GM23338 (cell line): ENCODE measurements around the gene EBF4. TPM values are rescaled to one million over a fixed set of nuclear protein-coding genes. Genes with fewer than 3 reads are reported as not detected.

Experiments used
- ATAC-seq: fragments of 200-7000 bp; cut with Tn5 transposase; 3 replicates; pipeline ENCODE4 v1.9.1; 2020
- DNase-seq: peaks from one replicate; pipeline ENCODE4 v3.0.0-alpha.2; 2015; ENCODE audit warnings: low spot score
- H2AFZ ChIP-seq: fragments of 200-600 bp; sonication (generic); 2 replicates; pipeline ENCODE4 v1.8.0; 2016; ENCODE audit warnings: antibody characterized with exemption, mild to moderate bottlenecking, moderate library complexity
- H3F3A ChIP-seq: fragments of 200-600 bp; sonication (generic); replicated peaks from 2 replicates; pipeline ENCODE4 v1.8.0; 2017; ENCODE audit warnings: antibody characterized with exemption, mixed run types, low read depth
- H3K27ac ChIP-seq: fragments of 200-600 bp; sonication (generic); 2 replicates; pipeline ENCODE4 v1.6.1; 2016; ENCODE audit warnings: low read depth
- H3K27me3 ChIP-seq: fragments of 200-600 bp; sonication (generic); 2 replicates; pipeline ENCODE4 v1.8.0; 2016; ENCODE audit warnings: mild to moderate bottlenecking, mixed run types, moderate library complexity; ENCODE audit not compliant: insufficient read depth
- H3K36me3 ChIP-seq: fragments of 200-600 bp; sonication (generic); 2 replicates; pipeline ENCODE4 v1.8.0; 2016; ENCODE audit warnings: mild to moderate bottlenecking; ENCODE audit not compliant: insufficient read depth
- H3K4me1 ChIP-seq: fragments of 200-600 bp; sonication (generic); 2 replicates; pipeline ENCODE4 v1.8.0; 2016; ENCODE audit warnings: mild to moderate bottlenecking, moderate library complexity; ENCODE audit not compliant: insufficient read depth
- H3K4me2 ChIP-seq: fragments of 200-600 bp; sonication (generic); 2 replicates; pipeline ENCODE4 v1.7.1; 2017; ENCODE audit warnings: mixed run types
- H3K4me3 ChIP-seq: fragments of 200-600 bp; sonication (generic); 2 replicates; pipeline ENCODE4 v1.6.1; 2016; ENCODE audit warnings: mixed run types
- H3K79me2 ChIP-seq: fragments of 200-600 bp; sonication (generic); replicated peaks from 2 replicates; pipeline ENCODE4 v1.8.0; 2017; ENCODE audit warnings: mild to moderate bottlenecking; ENCODE audit not compliant: insufficient read depth
- H3K9me2 ChIP-seq: fragments of 200-600 bp; sonication (generic); 2 replicates; pipeline ENCODE4 v1.8.0; 2017; ENCODE audit not compliant: insufficient read depth
- H4K20me1 ChIP-seq: fragments of 200-600 bp; sonication (generic); replicated peaks from 2 replicates; pipeline ENCODE4 v1.8.0; 2017; ENCODE audit warnings: mild to moderate bottlenecking; ENCODE audit not compliant: insufficient read depth
- H3K27ac Mint-ChIP-seq: 2 replicates; pipeline ENCODE4 v1.8.0; 2020; ENCODE audit warnings: inconsistent platforms, mild to moderate bottlenecking, moderate library complexity, mixed read lengths
- H3K27me3 Mint-ChIP-seq: 3 replicates; pipeline ENCODE4 v1.8.0; 2022; ENCODE audit warnings: low read depth, mild to moderate bottlenecking, moderate library complexity, mixed read lengths, inconsistent platforms; ENCODE audit not compliant: insufficient read depth, poor library complexity
- H3K36me3 Mint-ChIP-seq: 3 replicates; pipeline ENCODE4 v1.8.0; 2021; ENCODE audit warnings: low read depth, mild to moderate bottlenecking, inconsistent platforms, moderate library complexity, mixed read lengths
- H3K4me1 Mint-ChIP-seq: 3 replicates; pipeline ENCODE4 v1.8.0; 2020; ENCODE audit warnings: mild to moderate bottlenecking, inconsistent platforms, mixed read lengths
- H3K4me3 Mint-ChIP-seq: 3 replicates; pipeline ENCODE4 v1.8.0; 2021; ENCODE audit warnings: moderate library complexity, mild to moderate bottlenecking, inconsistent platforms, mixed read lengths
- H3K9me3 Mint-ChIP-seq: 3 replicates; pipeline ENCODE4 v1.8.0; 2020; ENCODE audit warnings: moderate library complexity, mild to moderate bottlenecking, inconsistent platforms, mixed read lengths
- CREB1 ChIP-seq: fragments of 250-450 bp; sonication (Bioruptor Pico); IDR thresholded peaks from 2 replicates; pipeline ENCODE4 v1.5.0; 2020; ENCODE audit warnings: low read depth, mild to moderate bottlenecking, moderate library complexity
- ETS1 ChIP-seq: IDR thresholded peaks from 2 replicates; pipeline ENCODE4 v1.6.1; 2016; ENCODE audit warnings: antibody characterized with exemption
- EZH2 ChIP-seq: fragments of 200-600 bp; sonication (generic); IDR thresholded peaks from one replicate; pipeline ENCODE4 v1.8.0; 2017; ENCODE audit warnings: antibody characterized with exemption, mild to moderate bottlenecking, low read depth; ENCODE audit not compliant: unreplicated experiment
- EZH2phosphoT487 ChIP-seq: fragments of 200-600 bp; sonication (generic); IDR thresholded peaks from one replicate; pipeline ENCODE4 v1.8.1; 2018; ENCODE audit warnings: antibody characterized with exemption; ENCODE audit not compliant: unreplicated experiment
- JUNB ChIP-seq: IDR thresholded peaks from one replicate; pipeline ENCODE4 v1.6.1; 2016; ENCODE audit warnings: antibody characterized with exemption; ENCODE audit not compliant: unreplicated experiment
- POLR2AphosphoS5 ChIP-seq: IDR thresholded peaks from 2 replicates; pipeline ENCODE4 v1.6.1; 2016; ENCODE audit warnings: antibody characterized with exemption, low read depth
- STAT1 ChIP-seq: IDR thresholded peaks from one replicate; pipeline ENCODE4 v1.6.1; 2016; ENCODE audit warnings: antibody characterized with exemption; ENCODE audit not compliant: unreplicated experiment
- polyA plus RNA-seq: library from polyadenylated mRNA; unstranded; fragments of >200 nt; fragmentation: Nextera tagmentation; extraction: Ambion mirVana; gene quantifications from 2 replicates; pipeline ENCODE4 v1.2.1, GENCODE V29; 2016
- total RNA-seq: library from RNA; depleted of rRNA; stranded (reverse); fragments of >200 nt; shearing (Covaris generic); gene quantifications from 2 replicates; pipeline ENCODE4 v1.2.3, GENCODE V29; 2014
- TF ChIP-seq, protein P1 (sequence below): fragments of 250-450 bp; sonication (Bioruptor Pico); IDR thresholded peaks from 2 replicates; pipeline ENCODE4 v1.5.0; 2020; ENCODE audit warnings: mild to moderate bottlenecking, moderate library complexity
- TF ChIP-seq, protein P2 (sequence below), 2 experiments: fragments of 200-600 bp in 1 of 2; sonication (generic) in 1 of 2; conservative IDR thresholded peaks; 2 replicates each; pipeline versions ENCODE4 v1.5.1 to v1.6.1; 2016 to 2017; ENCODE audit warnings: antibody characterized with exemption in 2 of 2, low read depth in 2 of 2, mild to moderate bottlenecking in 2 of 2, moderate library complexity in 1 of 2

EBF4 gene
- total and polyA plus RNA-seq, 2 experiments from 2014 or later = 0.66 to 1.6 TPM

DNA sequence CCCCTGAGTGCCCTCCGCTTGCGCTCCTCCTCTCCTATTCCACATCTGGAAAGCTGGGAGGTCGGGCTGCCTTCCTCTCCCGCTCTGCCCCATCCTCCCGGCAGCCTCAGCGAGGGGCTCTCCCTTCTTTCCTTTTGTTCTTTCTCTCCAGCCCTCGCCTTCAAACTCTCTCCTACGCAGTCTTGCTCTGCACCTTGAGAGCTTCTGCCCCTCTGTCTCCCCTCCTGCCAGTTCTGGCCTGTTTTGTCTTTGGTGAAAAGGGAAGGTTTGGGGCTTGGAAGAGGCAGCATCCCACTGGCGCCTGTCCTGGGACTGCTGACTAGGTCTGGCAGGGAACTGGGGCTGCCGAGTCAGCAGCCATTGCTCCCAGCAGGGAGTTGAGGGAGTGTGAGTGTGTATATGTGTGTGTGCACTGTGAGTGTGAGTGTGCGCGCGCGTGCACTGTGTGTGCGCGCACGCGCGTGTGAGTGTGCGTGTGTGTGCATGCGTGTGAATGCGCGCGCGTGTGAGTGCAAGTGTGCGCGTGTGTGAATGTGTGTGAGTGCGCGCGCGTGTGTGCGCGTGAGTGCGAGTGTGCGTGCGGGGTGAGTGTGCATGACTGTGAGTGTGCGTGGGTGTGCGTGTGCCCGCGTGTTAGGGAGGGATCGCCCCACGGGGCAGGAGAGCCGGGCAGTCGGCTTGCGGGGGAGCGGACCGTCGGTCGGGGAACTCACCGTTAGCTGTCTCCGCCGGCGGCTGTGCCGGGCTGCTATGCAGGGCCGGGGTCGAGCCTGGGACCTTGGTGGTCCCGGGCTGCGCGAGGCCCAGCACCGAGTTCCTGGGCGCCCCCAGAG, 107.3 kb downstream of the EBF4 start:
- peaks cover 60% of the 10 kb centered on the region for H3K27me3 ChIP-seq
- peak overlapping the region; percentile 79 for H3K4me3 ChIP-seq
- no peaks in the 10 kb centered on the region for H3K79me2 ChIP-seq
- DNase-seq (peak; percentile 56), ATAC-seq (peak; percentile 44)
- peaks cover 3% of the 10 kb centered on the region; the same call in 1 of the 2 replicates for H4K20me1 ChIP-seq
- peak overlapping the region; percentile 81 for H3K27ac Mint-ChIP-seq
- TF ChIP-seq ETS1 (no peak), EZH2 (peak; percentile 44)
- 0 out of 2 replicates have a peak, but pooled peaks cover 4% of the 10 kb centered on the region for H3F3A ChIP-seq
- H3K4me1 ChIP-seq = peaks cover 24% of the 10 kb centered on the region
- H3K4me1 Mint-ChIP-seq = peaks cover 30% of the 10 kb centered on the region
- H3K36me3 ChIP-seq = no peaks in the 10 kb centered on the region
- H3K4me3 Mint-ChIP-seq = peak overlapping the region; percentile 97
- no peaks in the 10 kb centered on the region for H3K9me3 Mint-ChIP-seq
- peaks cover 32% of the 10 kb centered on the region for H3K36me3 Mint-ChIP-seq
- peaks cover 51% of the 10 kb centered on the region for H3K27me3 Mint-ChIP-seq
- H2AFZ ChIP-seq = peak overlapping the region; percentile 97
- peak overlapping the region; percentile 98 for H3K4me2 ChIP-seq
- no peak overlapping the region for H3K27ac ChIP-seq
- H3K9me2 ChIP-seq = no peaks in the 10 kb centered on the region

DNA sequence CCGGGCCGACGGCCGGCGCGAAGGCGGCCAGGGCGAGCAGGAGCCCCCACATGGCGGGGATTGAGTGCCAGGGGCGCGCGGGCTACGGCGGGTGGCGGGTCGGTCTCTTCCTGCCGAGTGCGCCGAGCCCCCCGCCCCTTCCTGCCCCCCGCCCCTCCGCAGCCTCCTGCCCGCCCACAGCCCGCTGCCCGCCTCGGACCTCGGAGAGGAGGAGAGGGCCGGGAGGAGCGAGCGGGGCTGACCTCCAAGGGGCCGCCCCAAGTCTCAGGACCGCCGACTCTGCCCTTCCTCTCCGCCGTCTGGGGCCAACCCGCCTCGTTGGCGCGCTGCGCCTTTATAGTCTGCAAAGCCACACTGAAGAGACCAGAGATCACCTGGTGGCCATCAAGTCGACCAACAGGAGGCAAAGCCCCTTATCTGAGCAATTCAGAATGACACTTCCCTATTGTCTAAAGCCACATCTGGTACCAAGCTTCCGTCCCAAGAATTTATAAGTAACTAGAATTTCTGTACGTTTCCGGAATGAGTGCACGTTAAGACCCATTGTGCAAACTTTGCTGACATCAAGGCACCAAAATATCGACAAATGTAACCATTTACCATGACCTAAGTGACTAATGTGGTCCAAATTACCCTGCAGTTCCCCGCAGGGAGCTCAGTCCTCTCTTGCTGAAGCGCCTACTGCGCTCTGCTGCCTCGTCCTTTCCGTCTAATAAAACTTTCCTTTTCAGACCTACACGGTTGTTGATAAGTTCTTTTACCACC, 108.1 kb downstream of the EBF4 start, which contains the start of gene CPXM1:
Gene CPXM1, minus strand, starts transcription at position 107 of the 765 bp plus-strand sequence. Its CDS starts 55 bp downstream, at position 52.
- Histone ChIP-seq H3K79me2 (no peaks in the 10 kb centered on the region), H3K4me2 (peak within 1 kb of the TSS; percentile 98), H3K4me1 (peaks cover 31% of the 10 kb centered on the region), H2AFZ (peak within 1 kb of the TSS; percentile 97), H4K20me1 (peaks cover 3% of the 10 kb centered on the region; the same call in 1 of the 2 replicates), H3F3A (0 out of 2 replicates have a peak, but pooled peaks cover 4% of the 10 kb centered on the region), H3K4me3 (peak within 1 kb of the TSS; percentile 79), H3K27me3 (peaks cover 68% of the 10 kb centered on the region), H3K27ac (no peak within 1 kb of the TSS), H3K36me3 (no peaks in the 10 kb centered on the region), H3K9me2 (no peaks in the 10 kb centered on the region)
- H3K36me3 Mint-ChIP-seq = peaks cover 27% of the 10 kb centered on the region
- H3K27ac Mint-ChIP-seq = peak within 1 kb of the TSS; percentile 81
- DNase-seq (peak; percentile 86), ATAC-seq (peak; percentile 77)
- peaks cover 59% of the 10 kb centered on the region for H3K27me3 Mint-ChIP-seq
- H3K9me3 Mint-ChIP-seq = no peaks in the 10 kb centered on the region
- peak within 1 kb of the TSS; percentile 97 for H3K4me3 Mint-ChIP-seq
- peaks cover 35% of the 10 kb centered on the region for H3K4me1 Mint-ChIP-seq
- TF ChIP-seq, protein P1, sequence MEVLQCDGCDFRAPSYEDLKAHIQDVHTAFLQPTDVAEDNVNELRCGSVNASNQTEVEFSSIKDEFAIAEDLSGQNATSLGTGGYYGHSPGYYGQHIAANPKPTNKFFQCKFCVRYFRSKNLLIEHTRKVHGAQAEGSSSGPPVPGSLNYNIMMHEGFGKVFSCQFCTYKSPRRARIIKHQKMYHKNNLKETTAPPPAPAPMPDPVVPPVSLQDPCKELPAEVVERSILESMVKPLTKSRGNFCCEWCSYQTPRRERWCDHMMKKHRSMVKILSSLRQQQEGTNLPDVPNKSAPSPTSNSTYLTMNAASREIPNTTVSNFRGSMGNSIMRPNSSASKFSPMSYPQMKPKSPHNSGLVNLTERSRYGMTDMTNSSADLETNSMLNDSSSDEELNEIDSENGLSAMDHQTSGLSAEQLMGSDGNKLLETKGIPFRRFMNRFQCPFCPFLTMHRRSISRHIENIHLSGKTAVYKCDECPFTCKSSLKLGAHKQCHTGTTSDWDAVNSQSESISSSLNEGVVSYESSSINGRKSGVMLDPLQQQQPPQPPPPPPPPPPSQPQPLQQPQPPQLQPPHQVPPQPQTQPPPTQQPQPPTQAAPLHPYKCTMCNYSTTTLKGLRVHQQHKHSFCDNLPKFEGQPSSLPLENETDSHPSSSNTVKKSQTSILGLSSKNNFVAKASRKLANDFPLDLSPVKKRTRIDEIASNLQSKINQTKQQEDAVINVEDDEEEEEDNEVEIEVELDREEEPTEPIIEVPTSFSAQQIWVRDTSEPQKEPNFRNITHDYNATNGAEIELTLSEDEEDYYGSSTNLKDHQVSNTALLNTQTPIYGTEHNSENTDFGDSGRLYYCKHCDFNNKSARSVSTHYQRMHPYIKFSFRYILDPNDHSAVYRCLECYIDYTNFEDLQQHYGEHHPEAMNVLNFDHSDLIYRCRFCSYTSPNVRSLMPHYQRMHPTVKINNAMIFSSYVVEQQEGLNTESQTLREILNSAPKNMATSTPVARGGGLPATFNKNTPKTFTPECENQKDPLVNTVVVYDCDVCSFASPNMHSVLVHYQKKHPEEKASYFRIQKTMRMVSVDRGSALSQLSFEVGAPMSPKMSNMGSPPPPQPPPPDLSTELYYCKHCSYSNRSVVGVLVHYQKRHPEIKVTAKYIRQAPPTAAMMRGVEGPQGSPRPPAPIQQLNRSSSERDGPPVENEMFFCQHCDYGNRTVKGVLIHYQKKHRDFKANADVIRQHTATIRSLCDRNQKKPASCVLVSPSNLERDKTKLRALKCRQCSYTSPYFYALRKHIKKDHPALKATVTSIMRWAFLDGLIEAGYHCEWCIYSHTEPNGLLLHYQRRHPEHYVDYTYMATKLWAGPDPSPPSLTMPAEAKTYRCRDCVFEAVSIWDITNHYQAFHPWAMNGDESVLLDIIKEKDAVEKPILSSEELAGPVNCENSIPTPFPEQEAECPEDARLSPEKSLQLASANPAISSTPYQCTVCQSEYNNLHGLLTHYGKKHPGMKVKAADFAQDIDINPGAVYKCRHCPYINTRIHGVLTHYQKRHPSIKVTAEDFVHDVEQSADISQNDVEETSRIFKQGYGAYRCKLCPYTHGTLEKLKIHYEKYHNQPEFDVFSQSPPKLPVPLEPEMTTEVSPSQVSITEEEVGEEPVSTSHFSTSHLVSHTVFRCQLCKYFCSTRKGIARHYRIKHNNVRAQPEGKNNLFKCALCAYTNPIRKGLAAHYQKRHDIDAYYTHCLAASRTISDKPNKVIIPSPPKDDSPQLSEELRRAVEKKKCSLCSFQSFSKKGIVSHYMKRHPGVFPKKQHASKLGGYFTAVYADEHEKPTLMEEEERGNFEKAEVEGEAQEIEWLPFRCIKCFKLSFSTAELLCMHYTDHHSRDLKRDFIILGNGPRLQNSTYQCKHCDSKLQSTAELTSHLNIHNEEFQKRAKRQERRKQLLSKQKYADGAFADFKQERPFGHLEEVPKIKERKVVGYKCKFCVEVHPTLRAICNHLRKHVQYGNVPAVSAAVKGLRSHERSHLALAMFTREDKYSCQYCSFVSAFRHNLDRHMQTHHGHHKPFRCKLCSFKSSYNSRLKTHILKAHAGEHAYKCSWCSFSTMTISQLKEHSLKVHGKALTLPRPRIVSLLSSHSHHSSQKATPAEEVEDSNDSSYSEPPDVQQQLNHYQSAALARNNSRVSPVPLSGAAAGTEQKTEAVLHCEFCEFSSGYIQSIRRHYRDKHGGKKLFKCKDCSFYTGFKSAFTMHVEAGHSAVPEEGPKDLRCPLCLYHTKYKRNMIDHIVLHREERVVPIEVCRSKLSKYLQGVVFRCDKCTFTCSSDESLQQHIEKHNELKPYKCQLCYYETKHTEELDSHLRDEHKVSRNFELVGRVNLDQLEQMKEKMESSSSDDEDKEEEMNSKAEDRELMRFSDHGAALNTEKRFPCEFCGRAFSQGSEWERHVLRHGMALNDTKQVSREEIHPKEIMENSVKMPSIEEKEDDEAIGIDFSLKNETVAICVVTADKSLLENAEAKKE (CRISPR knock-in tag) = no peak
- no peak for TF ChIP-seq STAT1
- TF ChIP-seq EZH2 = peak; percentile 69
- TF ChIP-seq POLR2AphosphoS5 = no peak
- no peak for TF ChIP-seq CREB1 (CRISPR knock-in tag)
- TF ChIP-seq JUNB = no peak
- TF ChIP-seq, protein P2, sequence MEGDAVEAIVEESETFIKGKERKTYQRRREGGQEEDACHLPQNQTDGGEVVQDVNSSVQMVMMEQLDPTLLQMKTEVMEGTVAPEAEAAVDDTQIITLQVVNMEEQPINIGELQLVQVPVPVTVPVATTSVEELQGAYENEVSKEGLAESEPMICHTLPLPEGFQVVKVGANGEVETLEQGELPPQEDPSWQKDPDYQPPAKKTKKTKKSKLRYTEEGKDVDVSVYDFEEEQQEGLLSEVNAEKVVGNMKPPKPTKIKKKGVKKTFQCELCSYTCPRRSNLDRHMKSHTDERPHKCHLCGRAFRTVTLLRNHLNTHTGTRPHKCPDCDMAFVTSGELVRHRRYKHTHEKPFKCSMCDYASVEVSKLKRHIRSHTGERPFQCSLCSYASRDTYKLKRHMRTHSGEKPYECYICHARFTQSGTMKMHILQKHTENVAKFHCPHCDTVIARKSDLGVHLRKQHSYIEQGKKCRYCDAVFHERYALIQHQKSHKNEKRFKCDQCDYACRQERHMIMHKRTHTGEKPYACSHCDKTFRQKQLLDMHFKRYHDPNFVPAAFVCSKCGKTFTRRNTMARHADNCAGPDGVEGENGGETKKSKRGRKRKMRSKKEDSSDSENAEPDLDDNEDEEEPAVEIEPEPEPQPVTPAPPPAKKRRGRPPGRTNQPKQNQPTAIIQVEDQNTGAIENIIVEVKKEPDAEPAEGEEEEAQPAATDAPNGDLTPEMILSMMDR (conservative IDR thresholded peaks at IDR 0.05; ENCODE audit: low read depth in 2 of 2) = peak in 1 of 2 experiments; percentile 26; a peak in 1 of 4 replicates
- no peak for TF ChIP-seq EZH2phosphoT487
